CD14-positive monocyte (primary cell): Measurements from ENCODE around the gene CD79B. TPM values are rescaled to one million over a fixed set of nuclear protein-coding genes. Genes with fewer than 3 reads are reported as not detected.

Experiments used
- DNase-seq, 3 donors: peaks; one replicate each; pipeline ENCODE4 v3.0.0-alpha.2; 2011 to 2022
- H2AFZ ChIP-seq: 2 replicates; pipeline ENCODE4 v1.6.0; 2012; ENCODE audit warnings: mild to moderate bottlenecking, low read depth, low read length, inconsistent platforms; ENCODE audit not compliant: insufficient read depth, poor library complexity, severe bottlenecking
- H3K27ac ChIP-seq, 2 donors: 1 replicate in 1 of 2; 2 replicates in 1 of 2; pipeline ENCODE4 v1.5.1; 2012 to 2013; ENCODE audit warnings: low read length in 2 of 2, control low read depth in 1 of 2, inconsistent platforms in 1 of 2, low read depth in 1 of 2, mild to moderate bottlenecking in 1 of 2
- H3K27me3 ChIP-seq, 2 donors: one replicate each; pipeline versions ENCODE4 v1.6.0 to v1.6.1; 2011 to 2013; ENCODE audit warnings: low read length in 2 of 2; ENCODE audit not compliant: control insufficient read depth in 2 of 2, insufficient read depth in 2 of 2
- H3K36me3 ChIP-seq, 2 donors: replicated peaks in 1 of 2; 1 replicate in 1 of 2; 2 replicates in 1 of 2; pipeline versions ENCODE4 v1.5.1 to v1.6.1; 2012 to 2013; ENCODE audit warnings: low read length in 2 of 2, control low read depth in 1 of 2, inconsistent platforms in 1 of 2, mild to moderate bottlenecking in 1 of 2; ENCODE audit not compliant: insufficient read depth in 2 of 2, control insufficient read depth in 1 of 2
- H3K4me1 ChIP-seq, 2 donors: 1 replicate in 1 of 2; 2 replicates in 1 of 2; pipeline versions ENCODE4 v1.5.1 to v1.6.1; 2012 to 2013; ENCODE audit warnings: low read length in 2 of 2, control low read depth in 1 of 2, inconsistent platforms in 1 of 2, mild to moderate bottlenecking in 1 of 2, moderate library complexity in 1 of 2; ENCODE audit not compliant: insufficient read depth in 2 of 2, control insufficient read depth in 1 of 2
- H3K4me2 ChIP-seq: replicated peaks from 2 replicates; pipeline ENCODE3; 2012; ENCODE audit warnings: low read length, moderate library complexity, mild to moderate bottlenecking; ENCODE audit not compliant: poor library complexity, severe bottlenecking; ENCODE audit errors: extremely low read depth
- H3K4me3 ChIP-seq, 3 experiments: fragments of 200-600 bp in 1 of 3; sonication (generic) in 1 of 3; replicated peaks in 1 of 3; 1 replicate in 2 of 3; 2 replicates in 1 of 3; pipeline ENCODE4 v1.5.1; 2011 to 2013; ENCODE audit warnings: low read length in 3 of 3, mild to moderate bottlenecking in 3 of 3, control low read depth in 2 of 3, low read depth in 2 of 3, inconsistent platforms in 1 of 3, moderate library complexity in 1 of 3
- H3K79me2 ChIP-seq: 2 replicates; pipeline ENCODE4 v1.6.0; 2012; ENCODE audit warnings: mild to moderate bottlenecking, control low read depth, inconsistent platforms, low read length, moderate library complexity; ENCODE audit not compliant: insufficient read depth
- H3K9ac ChIP-seq: 2 replicates; pipeline ENCODE4 v1.6.0; 2017; ENCODE audit warnings: low read length, mild to moderate bottlenecking; ENCODE audit not compliant: insufficient read depth, poor library complexity, severe bottlenecking
- H3K9me3 ChIP-seq, 2 donors: replicated peaks in 1 of 2; 1 replicate in 1 of 2; 2 replicates in 1 of 2; pipeline versions ENCODE4 v1.5.1 to v1.6.1; 2012 to 2013; ENCODE audit warnings: low read length in 2 of 2, control low read depth in 1 of 2; ENCODE audit not compliant: control insufficient read depth in 1 of 2, insufficient read depth in 1 of 2
- H4K20me1 ChIP-seq: 2 replicates; pipeline ENCODE4 v1.6.0; 2012; ENCODE audit warnings: mild to moderate bottlenecking, low read length, control low read depth, moderate library complexity; ENCODE audit not compliant: insufficient read depth
- H3K27ac Mint-ChIP-seq, 7 donors: one replicate each; pipeline ENCODE4 v1.8.0; 2020; ENCODE audit warnings: mild to moderate bottlenecking in 7 of 7, mixed read lengths in 7 of 7, moderate library complexity in 6 of 7, inconsistent platforms in 2 of 7
- H3K27me3 Mint-ChIP-seq, 3 donors: one replicate each; pipeline ENCODE4 v1.8.0; 2021 to 2022; ENCODE audit warnings: low read depth in 3 of 3, mild to moderate bottlenecking in 3 of 3, mixed read lengths in 3 of 3, moderate library complexity in 3 of 3, inconsistent platforms in 1 of 3
- H3K36me3 Mint-ChIP-seq, 2 donors: one replicate each; pipeline ENCODE4 v1.8.0; 2020; ENCODE audit warnings: mixed read lengths in 2 of 2, inconsistent platforms in 1 of 2, mild to moderate bottlenecking in 1 of 2
- H3K4me1 Mint-ChIP-seq: one replicate; pipeline ENCODE4 v1.8.0; 2020; ENCODE audit warnings: mild to moderate bottlenecking, mixed read lengths
- H3K4me3 Mint-ChIP-seq, 2 donors: one replicate each; pipeline ENCODE4 v1.8.0; 2020; ENCODE audit warnings: mild to moderate bottlenecking in 2 of 2, mixed read lengths in 2 of 2, moderate library complexity in 1 of 2
- H3K9me3 Mint-ChIP-seq, 7 donors: one replicate each; pipeline ENCODE4 v1.8.0; 2020 to 2022; ENCODE audit warnings: mixed read lengths in 7 of 7, mild to moderate bottlenecking in 6 of 7, moderate library complexity in 6 of 7, inconsistent platforms in 2 of 7
- WGBS: methylation state at CpG from one replicate; pipeline ENCODE4 v1.1.5; 2013; ENCODE audit warnings: missing lambda C conversion rate; ENCODE audit not compliant: insufficient coverage; 5-methylcytosine and 5-hydroxymethylcytosine counted together
- intact Hi-C, 2 donors: fragments of 100-400 bp; cut with micrococcal nuclease; formaldehyde crosslinking; loops; one replicate each; pipeline versions ENCODE4 v1.15.0 to v1.15.1; 2023
- polyA plus RNA-seq, 3 donors: library from polyadenylated mRNA; depleted of rRNA in 1 of 3; unstranded in 2 of 3; stranded (reverse) in 1 of 3; fragments of 300-500 nt in 2 of 3; fragments of >200 nt in 1 of 3; fragmentation: Illumina TruSeq in 2 of 3; gene quantifications; 1 replicate in 2 of 3; 2 replicates in 1 of 3; pipeline ENCODE4 v1.2.3, GENCODE V29; 2012 to 2021
- TF ChIP-seq, protein P1 (sequence below): fragments of 200-600 bp; IDR thresholded peaks from one replicate; pipeline ENCODE4 v1.8.0; 2022; ENCODE audit warnings: antibody characterized with exemption, mild to moderate bottlenecking

Gene CD79B
- polyA plus RNA-seq, 3 donors, result 19.6 to 21.8 (median 20.9) TPM

DNA sequence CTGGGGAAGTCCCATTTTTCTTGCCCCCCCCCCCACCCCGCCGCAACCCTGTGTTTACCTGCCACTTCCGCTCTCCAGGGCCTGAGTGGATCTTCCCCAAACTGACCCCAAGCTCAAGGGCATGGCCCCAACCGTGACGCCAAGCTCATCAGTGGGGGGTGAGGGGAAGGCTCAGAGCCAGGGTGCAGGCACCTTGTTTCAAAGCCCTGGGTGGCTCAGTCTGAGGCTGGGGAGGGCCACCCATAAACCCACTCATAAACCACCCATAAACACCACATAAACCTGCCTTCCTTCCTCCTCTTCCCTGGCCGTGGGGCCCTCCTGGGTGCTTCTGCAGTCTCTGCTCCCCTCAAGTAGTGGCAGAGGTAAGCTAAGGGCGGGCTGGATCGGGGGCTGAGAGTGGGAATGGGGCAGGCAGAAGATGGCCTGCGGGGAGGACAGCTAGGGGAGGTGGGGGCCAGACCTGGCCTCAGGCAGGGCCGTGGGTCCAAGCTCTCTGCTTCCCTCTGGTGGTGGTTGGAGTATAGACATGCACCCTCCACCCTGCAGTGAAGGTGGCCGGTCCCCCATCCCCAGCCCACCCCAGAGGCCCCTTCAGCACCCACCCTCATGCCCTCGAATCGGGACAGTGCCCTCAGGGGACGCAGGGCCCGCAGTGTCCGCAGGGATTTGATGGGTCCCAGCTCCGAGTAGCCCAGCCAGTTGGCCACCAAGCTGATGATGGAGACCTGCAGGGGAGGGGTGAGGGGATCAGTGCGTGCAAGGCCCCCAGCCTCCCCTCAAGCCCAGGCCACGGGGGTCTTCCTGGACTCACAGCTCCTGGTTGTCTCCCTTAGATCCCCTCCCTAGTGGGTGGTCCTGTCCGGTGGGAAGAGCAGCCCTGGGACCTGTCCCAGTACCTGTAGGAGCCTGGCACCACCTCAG lies 14.6 kb upstream of the CD79B start:
- peak overlapping the region in 1 of 3 experiments; percentile 72 for H3K4me3 ChIP-seq
- no peaks in the 10 kb centered on the region for H3K79me2 ChIP-seq
- Mint-ChIP-seq H3K36me3 (no peaks in the 10 kb centered on the region), H3K27ac (peak overlapping the region in 3 of 7 donors; percentile 43 to 86 (median 84)), H3K4me3 (peak overlapping the region; percentile 52 to 77), H3K27me3 (peaks cover 0 to 7% (median 4%) of the 10 kb centered on the region in 3 donors), H3K4me1 (peaks cover 6% of the 10 kb centered on the region), H3K9me3 (peaks cover 0 to 1% (median 0%) of the 10 kb centered on the region in 7 donors)
- intact Hi-C loops, result loop anchor here in 1 of 2 donors (2.0 to 5.0 kb wide), 2 partner anchors 28 to 44 kb away; partner anchors contain the start of gene GH1
- no peaks in the 10 kb centered on the region for H3K9me3 ChIP-seq
- H3K27ac ChIP-seq, result no peak overlapping the region
- no peaks in the 10 kb centered on the region for H4K20me1 ChIP-seq
- H3K4me2 ChIP-seq, result peak overlapping the region; percentile 78
- peak overlapping the region; percentile 80 for H2AFZ ChIP-seq
- no peaks in the 10 kb centered on the region for H3K27me3 ChIP-seq
- WGBS, result 38% methylated on average over 1 of the region's 20 CpGs
- H3K36me3 ChIP-seq, result no peaks in the 10 kb centered on the region
- TF ChIP-seq, protein P1, sequence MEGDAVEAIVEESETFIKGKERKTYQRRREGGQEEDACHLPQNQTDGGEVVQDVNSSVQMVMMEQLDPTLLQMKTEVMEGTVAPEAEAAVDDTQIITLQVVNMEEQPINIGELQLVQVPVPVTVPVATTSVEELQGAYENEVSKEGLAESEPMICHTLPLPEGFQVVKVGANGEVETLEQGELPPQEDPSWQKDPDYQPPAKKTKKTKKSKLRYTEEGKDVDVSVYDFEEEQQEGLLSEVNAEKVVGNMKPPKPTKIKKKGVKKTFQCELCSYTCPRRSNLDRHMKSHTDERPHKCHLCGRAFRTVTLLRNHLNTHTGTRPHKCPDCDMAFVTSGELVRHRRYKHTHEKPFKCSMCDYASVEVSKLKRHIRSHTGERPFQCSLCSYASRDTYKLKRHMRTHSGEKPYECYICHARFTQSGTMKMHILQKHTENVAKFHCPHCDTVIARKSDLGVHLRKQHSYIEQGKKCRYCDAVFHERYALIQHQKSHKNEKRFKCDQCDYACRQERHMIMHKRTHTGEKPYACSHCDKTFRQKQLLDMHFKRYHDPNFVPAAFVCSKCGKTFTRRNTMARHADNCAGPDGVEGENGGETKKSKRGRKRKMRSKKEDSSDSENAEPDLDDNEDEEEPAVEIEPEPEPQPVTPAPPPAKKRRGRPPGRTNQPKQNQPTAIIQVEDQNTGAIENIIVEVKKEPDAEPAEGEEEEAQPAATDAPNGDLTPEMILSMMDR, result peak; percentile 94
- peak; percentile 53 to 65 (median 63) for DNase-seq
- H3K4me1 ChIP-seq, result peaks cover 9 to 10% of the 10 kb centered on the region in 2 donors
- peak overlapping the region; percentile 38 for H3K9ac ChIP-seq

- Histone ChIP-seq H3K9ac (peak overlapping the region; percentile 38), H3K9me3 (no peaks in the 10 kb centered on the region), H3K4me2 (peak overlapping the region; percentile 78), H3K4me3 (peak overlapping the region in 1 of 3 experiments; percentile 72), H3K36me3 (no peaks in the 10 kb centered on the region), H3K27ac (no peak overlapping the region), H2AFZ (peak overlapping the region; percentile 80), H3K79me2 (no peaks in the 10 kb centered on the region), H3K27me3 (no peaks in the 10 kb centered on the region), H3K4me1 (peaks cover 9 to 10% of the 10 kb centered on the region in 2 donors), H4K20me1 (no peaks in the 10 kb centered on the region)
- H3K27ac Mint-ChIP-seq, result no peak overlapping the region
- H3K4me1 Mint-ChIP-seq, result peaks cover 6% of the 10 kb centered on the region
- WGBS, result 31% methylated on average over 6 of the region's 6 CpGs
- no peak for DNase-seq
- no peaks in the 10 kb centered on the region for H3K36me3 Mint-ChIP-seq
- TF ChIP-seq, protein P1, result no peak
- peaks cover 0 to 4% (median 3%) of the 10 kb centered on the region in 3 donors for H3K27me3 Mint-ChIP-seq
- peaks cover 0 to 1% (median 0%) of the 10 kb centered on the region in 7 donors for H3K9me3 Mint-ChIP-seq
- intact Hi-C loops, result loop anchor here in 1 of 2 donors (2.0 to 5.0 kb wide), 2 partner anchors 27 to 44 kb away; partner anchors contain the start of gene GH1
- H3K4me3 Mint-ChIP-seq, result no peak overlapping the region
These were observed 13.8 kb upstream of the CD79B start for GRCh38 chr17:63945784-63946439.
